K562 (cell line): Measurements from ENCODE around the gene KDM2B. TPM values are rescaled to one million over a fixed set of nuclear protein-coding genes. Genes with fewer than 3 reads are reported as not detected.

Experiments
- ADNP ChIP-seq: fragments of 200-800 bp; sonication (Bioruptor generic); IDR thresholded peaks from 2 replicates; pipeline ENCODE4 v1.6.1; 2016; ENCODE audit warnings: missing genetic modification characterization, missing compliant biosample characterization
- CHD2 ChIP-seq: IDR thresholded peaks from 2 replicates; pipeline ENCODE4 v1.6.1; 2011; ENCODE audit warnings: low read depth, low read length
- NCOA1 ChIP-seq: fragments of 450-650 bp; IDR thresholded peaks from 2 replicates; pipeline ENCODE4 v1.6.1; 2016; ENCODE audit warnings: low read depth
- PTBP1 ChIP-seq: fragments of 200-400 bp; formaldehyde crosslinking; IDR thresholded peaks from 2 replicates; pipeline ENCODE4 v1.6.1; 2017; ENCODE audit warnings: low read depth, low read length
- SNIP1 ChIP-seq: fragments of 450-650 bp; IDR thresholded peaks from 2 replicates; pipeline ENCODE4 v1.7.1; 2017; ENCODE audit warnings: low read depth, mild to moderate bottlenecking
- SP1 ChIP-seq: sonication (generic); formaldehyde crosslinking; IDR thresholded peaks from 2 replicates; pipeline ENCODE4 v1.8.1; 2022; ENCODE audit warnings: mild to moderate bottlenecking, missing genetic modification reagents
- ZNF41 ChIP-seq: fragments of 250-450 bp; sonication (Bioruptor Pico); conservative IDR thresholded peaks from 2 replicates; pipeline ENCODE4 v1.4.0; 2020; ENCODE audit warnings: mild to moderate bottlenecking
- polyA plus RNA-seq, 8 experiments: library from polyadenylated mRNA; depleted of rRNA in 4 of 8; stranded (reverse) in 5 of 8; unstranded in 3 of 8; fragments of >200 nt; fragmentation: Nextera tagmentation in 2 of 8; fragmentation: Illumina TruSeq in 1 of 8; extraction: Ambion mirVana in 2 of 8; extraction: Trizol in 1 of 8; gene quantifications; 2 replicates each; pipeline versions ENCODE4 v1.2.1 to v1.2.3, GENCODE V29; 2011 to 2014; ENCODE audit warnings: inconsistent platforms in 1 of 8, missing spikeins in 1 of 8
- total RNA-seq, 7 experiments: library from RNA; depleted of rRNA in 6 of 7; stranded (reverse); fragments of >200 nt in 6 of 7; fragmentation: Illumina TruSeq in 2 of 7; extraction: Trizol in 2 of 7; gene quantifications; 2 replicates each; pipeline versions ENCODE4 v1.2.1 to v1.2.3, GENCODE V29; 2011 to 2021; ENCODE audit warnings: low replicate concordance in 1 of 7
- TF ChIP-seq, protein P1 (sequence below): fragments of 450-650 bp; IDR thresholded peaks from 2 replicates; pipeline ENCODE4 v1.6.1; 2017; ENCODE audit warnings: antibody characterized with exemption
- TF ChIP-seq, protein P2 (sequence below), 2 experiments: fragments of 450-650 bp; IDR thresholded peaks; 2 replicates each; pipeline ENCODE4 v1.6.1; 2016; ENCODE audit warnings: mild to moderate bottlenecking in 2 of 2, borderline replicate concordance in 1 of 2, low read depth in 1 of 2, moderate library complexity in 1 of 2
- TF ChIP-seq, protein P3 (sequence below): conservative IDR thresholded peaks from 2 replicates; pipeline ENCODE4 v1.6.1; 2011; ENCODE audit warnings: low read depth, mild to moderate bottlenecking, low read length; ENCODE audit not compliant: control insufficient read depth
- TF ChIP-seq, protein P4 (sequence below): fragments of 250-450 bp; sonication (Bioruptor Pico); IDR thresholded peaks from 2 replicates; pipeline ENCODE4 v1.5.0; 2021; ENCODE audit warnings: mild to moderate bottlenecking, moderate library complexity

Gene KDM2B
- total and polyA plus RNA-seq, 9 of the 15 experiments (the other 6 are each of a cell fraction or from before 2014, with no cell fraction given), result 7.4 to 50.5 (median 22.5) TPM

DNA sequence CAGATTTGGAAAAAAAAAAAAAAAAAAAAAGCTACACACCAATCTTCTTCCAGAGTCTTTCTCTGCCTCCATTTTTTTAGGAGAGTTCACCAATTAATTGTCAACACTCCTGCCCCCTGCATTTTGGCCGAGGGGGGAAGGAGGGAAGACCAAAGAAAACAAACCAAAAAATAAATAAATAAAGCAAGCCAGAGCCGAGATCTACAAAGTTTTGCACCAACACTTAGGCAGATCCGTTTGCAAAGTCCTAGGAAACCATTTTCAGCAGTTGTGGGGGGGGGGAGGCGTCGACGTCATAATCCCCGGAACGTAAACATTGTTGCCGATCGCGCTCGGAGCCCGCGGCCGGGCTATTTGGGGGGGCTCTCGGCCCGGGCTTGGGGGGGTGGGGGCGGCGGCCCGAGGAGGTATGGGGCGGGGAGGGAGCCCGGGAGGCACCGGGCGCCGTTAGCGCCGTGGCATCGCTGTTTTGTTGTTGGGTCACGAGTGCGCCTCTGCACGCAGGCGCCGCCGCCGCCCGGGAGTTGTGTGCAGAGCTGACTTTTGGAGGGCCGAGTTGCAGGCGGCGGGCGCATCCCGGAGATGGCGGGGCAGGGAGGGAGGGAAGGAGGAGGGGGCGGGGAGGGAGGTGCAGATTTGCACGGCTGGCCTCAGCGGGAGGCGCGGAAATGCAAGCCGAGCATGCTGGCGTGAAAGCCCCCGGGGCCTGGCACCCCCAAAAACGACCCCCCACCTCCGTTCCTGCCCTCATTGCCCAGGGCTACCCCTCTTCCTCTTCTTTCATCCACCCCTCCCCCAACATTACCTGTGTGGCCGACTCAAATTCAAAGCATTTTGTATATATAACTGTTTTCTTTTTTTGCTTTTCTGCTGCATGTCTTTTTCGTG lies 598 bp downstream of the KDM2B start (continued):
- TF ChIP-seq, protein P1, sequence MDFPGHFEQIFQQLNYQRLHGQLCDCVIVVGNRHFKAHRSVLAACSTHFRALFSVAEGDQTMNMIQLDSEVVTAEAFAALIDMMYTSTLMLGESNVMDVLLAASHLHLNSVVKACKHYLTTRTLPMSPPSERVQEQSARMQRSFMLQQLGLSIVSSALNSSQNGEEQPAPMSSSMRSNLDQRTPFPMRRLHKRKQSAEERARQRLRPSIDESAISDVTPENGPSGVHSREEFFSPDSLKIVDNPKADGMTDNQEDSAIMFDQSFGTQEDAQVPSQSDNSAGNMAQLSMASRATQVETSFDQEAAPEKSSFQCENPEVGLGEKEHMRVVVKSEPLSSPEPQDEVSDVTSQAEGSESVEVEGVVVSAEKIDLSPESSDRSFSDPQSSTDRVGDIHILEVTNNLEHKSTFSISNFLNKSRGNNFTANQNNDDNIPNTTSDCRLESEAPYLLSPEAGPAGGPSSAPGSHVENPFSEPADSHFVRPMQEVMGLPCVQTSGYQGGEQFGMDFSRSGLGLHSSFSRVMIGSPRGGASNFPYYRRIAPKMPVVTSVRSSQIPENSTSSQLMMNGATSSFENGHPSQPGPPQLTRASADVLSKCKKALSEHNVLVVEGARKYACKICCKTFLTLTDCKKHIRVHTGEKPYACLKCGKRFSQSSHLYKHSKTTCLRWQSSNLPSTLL, result no peak
- TF ChIP-seq, protein P2, sequence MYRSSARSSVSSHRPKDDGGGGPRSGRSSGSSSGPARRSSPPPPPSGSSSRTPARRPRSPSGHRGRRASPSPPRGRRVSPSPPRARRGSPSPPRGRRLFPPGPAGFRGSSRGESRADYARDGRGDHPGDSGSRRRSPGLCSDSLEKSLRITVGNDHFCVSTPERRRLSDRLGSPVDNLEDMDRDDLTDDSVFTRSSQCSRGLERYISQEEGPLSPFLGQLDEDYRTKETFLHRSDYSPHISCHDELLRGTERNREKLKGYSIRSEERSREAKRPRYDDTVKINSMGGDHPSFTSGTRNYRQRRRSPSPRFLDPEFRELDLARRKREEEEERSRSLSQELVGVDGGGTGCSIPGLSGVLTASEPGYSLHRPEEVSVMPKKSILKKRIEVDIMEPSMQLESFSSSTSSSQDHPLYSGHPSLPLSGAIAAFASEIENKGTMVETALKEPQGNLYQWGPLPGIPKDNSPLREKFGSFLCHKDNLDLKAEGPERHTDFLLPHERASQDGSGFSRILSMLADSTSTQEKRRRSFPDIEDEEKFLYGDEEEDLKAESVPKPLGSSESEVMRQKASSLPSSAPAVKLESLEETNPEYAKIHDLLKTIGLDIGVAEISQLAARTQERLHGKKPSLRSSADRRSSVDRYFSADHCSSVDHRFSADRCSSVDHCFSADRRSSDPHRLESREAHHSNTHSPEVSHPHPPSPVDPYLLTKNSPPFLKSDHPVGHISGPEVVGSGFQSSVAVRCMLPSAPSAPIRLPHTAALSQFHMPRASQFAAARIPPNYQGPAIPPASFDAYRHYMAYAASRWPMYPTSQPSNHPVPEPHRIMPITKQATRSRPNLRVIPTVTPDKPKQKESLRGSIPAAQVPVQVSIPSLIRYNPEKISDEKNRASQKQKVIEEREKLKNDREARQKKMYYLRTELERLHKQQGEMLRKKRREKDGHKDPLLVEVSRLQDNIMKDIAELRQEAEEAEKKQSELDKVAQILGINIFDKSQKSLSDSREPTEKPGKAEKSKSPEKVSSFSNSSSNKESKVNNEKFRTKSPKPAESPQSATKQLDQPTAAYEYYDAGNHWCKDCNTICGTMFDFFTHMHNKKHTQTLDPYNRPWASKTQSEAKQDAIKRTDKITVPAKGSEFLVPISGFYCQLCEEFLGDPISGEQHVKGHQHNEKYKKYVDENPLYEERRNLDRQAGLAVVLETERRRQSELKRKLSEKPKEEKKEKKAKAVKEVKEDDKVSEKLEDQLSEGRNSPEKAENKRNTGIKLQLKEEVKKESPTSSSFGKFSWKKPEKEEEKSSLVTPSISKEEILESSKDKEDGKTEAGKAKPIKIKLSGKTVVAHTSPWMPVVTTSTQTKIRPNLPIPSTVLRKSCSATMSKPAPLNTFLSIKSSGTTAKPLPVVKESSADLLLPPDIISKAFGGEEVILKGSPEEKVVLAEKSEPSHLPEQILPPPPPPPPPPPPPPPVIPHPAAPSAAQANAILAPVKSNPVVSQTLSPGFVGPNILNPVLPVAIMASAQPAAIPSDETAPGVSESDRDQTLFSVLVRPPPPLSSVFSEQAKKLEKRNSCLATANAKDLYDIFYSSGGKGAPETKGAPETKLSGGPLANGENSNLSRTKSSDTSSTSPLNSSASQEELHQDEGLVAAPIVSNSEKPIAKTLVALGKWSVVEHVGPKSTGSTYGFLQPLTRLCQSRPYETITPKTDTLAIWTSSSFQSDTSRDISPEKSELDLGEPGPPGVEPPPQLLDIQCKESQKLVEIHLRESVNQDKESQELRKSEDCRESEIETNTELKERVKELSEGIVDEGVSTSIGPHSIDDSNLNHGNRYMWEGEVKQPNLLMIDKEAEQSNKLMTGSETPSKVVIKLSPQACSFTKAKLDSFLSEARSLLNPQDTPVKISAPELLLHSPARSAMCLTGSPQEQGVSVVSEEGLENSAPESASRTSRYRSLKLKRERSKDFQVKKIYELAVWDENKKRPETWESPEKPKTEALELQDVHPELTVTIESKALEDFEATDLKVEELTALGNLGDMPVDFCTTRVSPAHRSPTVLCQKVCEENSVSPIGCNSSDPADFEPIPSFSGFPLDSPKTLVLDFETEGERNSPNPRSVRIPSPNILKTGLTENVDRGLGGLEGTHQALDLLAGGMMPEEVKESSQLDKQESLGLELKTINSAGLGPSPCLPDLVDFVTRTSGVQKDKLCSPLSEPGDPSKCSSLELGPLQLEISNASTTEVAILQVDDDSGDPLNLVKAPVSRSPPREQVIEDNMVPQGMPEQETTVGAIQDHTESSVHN (IDR thresholded peaks at IDR 0.05; ENCODE audit: borderline replicate concordance in 1 of 2, low read depth in 1 of 2), result no peak
- TF ChIP-seq CHD2 (no peak), ZNF41 (no peak), SP1 (no peak), NCOA1 (no peak), ADNP (tag) (no peak), SNIP1 (no peak), PTBP1 (no peak)
- TF ChIP-seq, protein P3, sequence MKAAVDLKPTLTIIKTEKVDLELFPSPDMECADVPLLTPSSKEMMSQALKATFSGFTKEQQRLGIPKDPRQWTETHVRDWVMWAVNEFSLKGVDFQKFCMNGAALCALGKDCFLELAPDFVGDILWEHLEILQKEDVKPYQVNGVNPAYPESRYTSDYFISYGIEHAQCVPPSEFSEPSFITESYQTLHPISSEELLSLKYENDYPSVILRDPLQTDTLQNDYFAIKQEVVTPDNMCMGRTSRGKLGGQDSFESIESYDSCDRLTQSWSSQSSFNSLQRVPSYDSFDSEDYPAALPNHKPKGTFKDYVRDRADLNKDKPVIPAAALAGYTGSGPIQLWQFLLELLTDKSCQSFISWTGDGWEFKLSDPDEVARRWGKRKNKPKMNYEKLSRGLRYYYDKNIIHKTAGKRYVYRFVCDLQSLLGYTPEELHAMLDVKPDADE, result 0 out of 2 replicates have a peak, but pooled peaks have one; percentile 33
- TF ChIP-seq, protein P4, sequence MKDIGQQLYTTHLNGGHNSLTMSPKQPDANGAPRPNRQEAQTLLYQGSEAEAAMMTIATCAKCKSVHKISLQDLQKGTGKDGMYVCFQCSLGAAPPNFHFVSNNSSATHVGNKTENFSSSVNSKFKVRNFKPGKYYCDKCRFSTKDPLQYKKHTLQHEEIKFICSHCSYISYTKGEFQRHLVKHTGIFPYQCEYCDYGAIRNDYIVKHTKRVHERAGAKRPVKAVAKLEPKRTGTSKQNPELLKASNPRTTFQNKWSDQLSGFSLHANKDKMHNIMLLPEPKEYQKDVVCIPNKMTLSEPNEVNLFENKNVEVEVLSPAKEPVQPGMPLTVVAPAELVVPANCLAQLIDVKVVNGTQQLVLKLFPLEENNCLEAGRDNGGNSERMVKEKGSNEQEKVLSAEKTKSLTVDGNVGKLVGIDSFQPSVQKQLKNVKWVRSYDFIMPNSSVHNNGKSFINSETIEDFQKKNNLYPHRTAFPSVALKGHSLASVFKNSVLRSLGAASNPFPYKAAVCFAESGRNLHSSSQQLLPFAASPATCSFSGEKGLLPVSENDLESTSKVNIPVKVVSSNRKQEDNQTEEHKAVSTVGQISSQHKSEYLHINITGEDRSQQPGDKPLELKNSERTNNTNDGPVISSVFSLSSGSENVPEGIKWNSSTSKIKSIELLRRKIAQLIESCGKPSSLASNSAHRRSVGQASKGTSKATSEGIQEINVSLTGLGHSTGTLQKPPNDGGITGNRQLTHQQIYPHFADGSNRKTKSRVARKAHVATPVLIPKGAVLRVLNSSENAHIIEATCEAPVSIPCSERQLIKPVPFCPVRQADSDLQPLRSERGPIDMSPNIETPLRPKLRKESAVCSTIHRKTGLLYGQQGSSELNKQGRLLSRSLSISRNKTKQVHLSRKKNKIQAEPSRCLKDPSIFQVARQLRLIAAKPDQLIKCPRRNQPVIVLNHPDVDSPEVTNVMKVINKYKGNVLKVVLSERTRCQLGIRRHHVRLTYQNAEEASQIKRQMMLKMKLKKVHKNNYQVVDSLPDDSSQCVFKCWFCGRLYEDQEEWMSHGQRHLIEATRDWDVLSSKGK (CRISPR knock-in tag), result no peak
